KOPT-K1 (cell line): ENCODE data around the gene RTBDN.
"Not testable (repeated sequence)": the region's sequence is repeated elsewhere in the genome, so short reads cannot be mapped to it uniquely, and the experiment has no call there.

Experiments
- H3K27ac ChIP-seq: fragments of 200-600 bp; sonication (generic); 2 replicates; pipeline ENCODE4 v1.5.1; 2016; ENCODE audit warnings: antibody characterized with exemption, mild to moderate bottlenecking, low read depth, low read length; ENCODE audit not compliant: poor library complexity, severe bottlenecking
- H3K36me3 ChIP-seq: fragments of 200-600 bp; sonication (generic); 2 replicates; pipeline ENCODE4 v1.5.1; 2017; ENCODE audit warnings: antibody characterized with exemption, mild to moderate bottlenecking, low read length, moderate library complexity; ENCODE audit not compliant: insufficient read depth
- H3K9me3 ChIP-seq: fragments of 200-600 bp; sonication (generic); 2 replicates; pipeline ENCODE4 v1.5.1; 2017; ENCODE audit warnings: antibody characterized with exemption, low read length, mild to moderate bottlenecking; ENCODE audit not compliant: insufficient read depth, poor library complexity, severe bottlenecking

Gene RTBDN

DNA sequence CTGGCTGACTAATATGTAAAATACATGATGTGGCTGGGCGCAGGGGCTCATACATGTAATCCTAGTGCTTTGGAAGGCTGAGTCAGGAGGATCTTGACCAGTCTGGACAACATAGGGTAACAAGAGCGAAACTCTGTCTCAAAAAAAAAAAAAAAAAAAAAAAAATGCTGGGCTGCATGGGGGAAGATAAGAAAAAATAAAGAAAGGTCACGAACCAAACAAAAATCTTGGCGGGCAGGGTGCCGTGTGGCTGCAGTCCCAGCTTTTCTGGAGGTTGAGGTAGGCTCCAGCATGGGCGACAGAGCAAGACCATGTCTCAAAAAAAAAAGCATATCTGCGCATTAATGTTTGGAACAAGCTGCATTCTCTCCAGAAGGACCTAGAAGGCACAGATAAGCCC is 19.3 kb downstream of the RTBDN start:
- H3K27ac ChIP-seq, result no peak overlapping the region
- H3K9me3 ChIP-seq, result no peaks in the 10 kb centered on the region
- peaks cover 46% of the 10 kb centered on the region for H3K36me3 ChIP-seq

DNA sequence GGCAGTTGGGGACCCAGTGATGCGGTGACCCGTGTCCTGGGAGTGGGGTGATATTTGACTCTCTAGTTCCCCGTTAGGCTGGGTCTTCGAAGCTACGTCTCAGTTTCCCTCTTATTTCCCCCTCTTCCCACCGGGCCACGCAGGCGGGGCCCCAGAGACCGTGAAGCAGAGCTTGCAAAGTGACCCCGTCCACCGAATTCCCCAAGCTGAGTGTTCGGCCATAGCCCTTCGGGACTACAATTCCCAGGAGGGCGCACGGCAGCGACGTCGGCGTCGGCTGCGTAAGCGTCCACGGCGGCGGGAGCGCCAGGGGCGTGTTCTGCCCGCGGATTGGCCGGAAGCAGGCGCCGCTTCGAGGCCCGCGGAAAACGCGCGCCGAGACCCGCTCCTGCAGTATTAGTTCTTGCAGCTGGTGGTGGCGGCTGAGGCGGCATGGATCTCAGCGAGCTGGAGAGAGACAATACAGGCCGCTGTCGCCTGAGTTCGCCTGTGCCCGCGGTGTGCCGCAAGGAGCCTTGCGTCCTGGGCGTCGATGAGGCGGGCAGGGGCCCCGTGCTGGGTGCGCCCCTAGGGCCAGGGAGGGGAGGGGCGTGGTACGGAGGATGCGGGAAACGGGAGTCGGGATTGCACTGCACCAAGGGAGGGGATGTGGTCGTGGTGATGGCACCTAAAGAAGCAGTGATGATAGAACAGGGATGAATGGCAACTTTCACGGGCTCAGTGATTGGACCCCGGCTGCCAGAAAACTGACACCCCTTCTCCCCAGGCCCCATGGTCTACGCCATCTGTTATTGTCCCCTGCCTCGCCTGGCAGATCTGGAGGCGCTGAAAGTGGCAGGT is 27.9 kb downstream of the RTBDN start, which contains the start of gene RNASEH2A:
Gene RNASEH2A (plus strand): TSS at position 343 of the 840 bp plus-strand sequence. CDS start 90 bp downstream, at position 433.
- H3K36me3 ChIP-seq, result peaks cover 36% of the 10 kb centered on the region
- H3K9me3 ChIP-seq, result no peaks in the 10 kb centered on the region
- peak within 1 kb of the TSS; percentile 77 for H3K27ac ChIP-seq

DNA sequence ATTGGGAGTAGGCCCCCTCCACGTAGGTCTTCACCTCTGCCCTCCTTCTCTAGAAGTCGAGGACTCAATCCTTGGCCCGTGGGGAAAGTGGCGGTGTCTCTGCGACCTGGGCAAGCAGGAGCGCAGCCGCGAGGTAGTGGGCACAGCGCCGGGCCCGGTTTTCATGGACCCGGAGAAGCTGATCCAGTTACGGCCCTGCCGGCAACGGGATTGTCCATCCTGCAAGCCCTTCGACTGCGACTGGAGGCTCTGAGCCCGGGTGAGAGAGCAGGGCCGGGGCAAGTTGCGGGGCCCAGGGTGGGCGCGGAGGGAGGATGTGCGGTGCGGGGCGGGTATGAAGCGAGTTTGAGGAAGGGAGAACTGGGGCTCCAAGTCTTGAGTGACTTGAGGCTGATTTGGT is 30.3 kb downstream of the RTBDN start:
- no peaks in the 10 kb centered on the region for H3K9me3 ChIP-seq
- no peak overlapping the region for H3K27ac ChIP-seq
- H3K36me3 ChIP-seq, result peaks cover 25% of the 10 kb centered on the region

DNA sequence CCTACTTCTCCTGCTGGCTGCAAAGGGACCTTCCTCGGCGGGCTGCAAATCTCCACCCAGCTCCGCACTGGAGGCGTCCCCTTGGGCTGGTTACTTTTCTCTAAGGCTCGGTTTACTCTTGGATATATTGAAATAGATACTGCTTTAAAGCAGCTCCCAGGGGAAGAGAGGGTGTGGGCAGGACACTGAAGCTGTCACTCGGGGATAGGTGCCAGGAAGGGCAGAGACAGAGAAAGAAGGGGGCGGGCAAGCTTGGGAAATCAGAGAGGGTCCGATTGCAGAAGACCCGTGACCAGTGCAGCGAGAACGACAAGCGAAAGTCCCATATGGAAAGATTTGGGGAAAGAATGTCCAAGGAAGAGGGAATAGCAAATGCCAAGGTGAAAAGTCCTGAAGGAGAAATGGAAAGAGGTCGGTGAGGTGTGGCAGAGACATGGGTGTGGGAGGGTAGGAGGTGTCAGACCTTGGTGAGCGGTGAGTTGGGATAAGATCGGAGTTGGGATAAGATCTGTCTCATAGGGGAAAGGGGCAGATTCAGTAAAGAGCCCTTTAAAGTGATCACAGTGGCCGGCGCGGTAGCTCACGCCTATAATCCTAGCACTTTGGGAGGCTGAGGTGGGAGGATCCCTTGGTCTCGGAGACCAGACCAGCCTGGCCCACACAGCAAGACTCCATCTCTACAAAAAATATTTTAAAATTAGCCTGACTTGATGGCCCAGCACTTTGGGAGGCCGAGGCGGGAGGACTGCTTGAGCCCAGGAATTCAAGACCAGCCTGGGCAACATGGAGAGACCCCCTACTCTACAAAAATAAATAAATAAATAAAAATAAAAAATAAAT is 31.9 kb downstream of the RTBDN start:
- H3K27ac ChIP-seq, result peak overlapping the region; percentile 67
- H3K36me3 ChIP-seq, result peaks cover 12% of the 10 kb centered on the region
- H3K9me3 ChIP-seq, result no peaks in the 10 kb centered on the region

DNA sequence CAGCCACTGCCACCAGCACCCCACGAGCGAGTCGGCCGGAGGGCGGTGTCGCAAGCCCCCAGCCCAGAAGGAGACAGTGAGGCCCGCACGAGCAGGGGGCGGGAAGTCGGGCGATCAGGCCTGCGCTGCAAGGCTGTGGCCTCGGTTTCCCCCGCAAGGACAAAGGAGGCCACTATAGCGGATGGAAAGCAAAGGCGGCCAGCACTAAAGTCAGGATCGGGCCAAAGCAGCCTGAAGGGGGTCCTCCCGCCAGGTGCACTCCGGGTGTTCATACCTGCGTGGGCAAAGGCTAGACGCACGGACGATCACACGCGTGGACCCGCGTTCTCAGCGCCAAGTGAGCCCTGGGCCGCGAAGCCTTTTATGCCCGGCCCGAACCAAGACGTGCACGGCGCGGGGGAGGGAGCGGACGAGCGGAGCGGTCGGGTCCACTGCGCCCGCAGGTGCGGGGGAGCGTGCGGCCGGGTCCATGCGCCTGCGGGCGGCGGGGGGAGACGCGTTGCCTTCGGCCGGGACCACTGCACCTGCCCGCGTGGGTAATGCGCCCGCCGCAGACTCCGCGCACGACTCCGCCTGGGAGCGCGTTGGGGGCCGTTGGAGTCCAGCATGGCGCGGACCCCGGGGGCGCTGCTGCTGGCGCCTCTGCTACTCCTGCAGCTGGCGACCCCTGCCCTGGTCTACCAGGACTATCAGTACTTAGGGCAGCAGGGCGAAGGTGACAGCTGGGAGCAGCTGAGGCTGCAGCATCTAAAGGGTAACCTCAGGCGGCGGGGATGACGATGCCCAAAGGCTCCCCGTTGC is 32.7 kb downstream of the RTBDN start, which contains the start of the genes PRDX2 and THSD8:
Gene PRDX2 (minus strand): TSS at position 335 of the 801 bp plus-strand sequence. CDS start 539 bp downstream, outside the sequence.
Gene THSD8 (plus strand): TSS at position 604 of the 801 bp plus-strand sequence. CDS start 3 bp downstream, at position 607.
- peaks cover 16% of the 10 kb centered on the region for H3K36me3 ChIP-seq
- no peaks in the 10 kb centered on the region for H3K9me3 ChIP-seq
- H3K27ac ChIP-seq, result peak within 1 kb of the TSS; percentile 67

DNA sequence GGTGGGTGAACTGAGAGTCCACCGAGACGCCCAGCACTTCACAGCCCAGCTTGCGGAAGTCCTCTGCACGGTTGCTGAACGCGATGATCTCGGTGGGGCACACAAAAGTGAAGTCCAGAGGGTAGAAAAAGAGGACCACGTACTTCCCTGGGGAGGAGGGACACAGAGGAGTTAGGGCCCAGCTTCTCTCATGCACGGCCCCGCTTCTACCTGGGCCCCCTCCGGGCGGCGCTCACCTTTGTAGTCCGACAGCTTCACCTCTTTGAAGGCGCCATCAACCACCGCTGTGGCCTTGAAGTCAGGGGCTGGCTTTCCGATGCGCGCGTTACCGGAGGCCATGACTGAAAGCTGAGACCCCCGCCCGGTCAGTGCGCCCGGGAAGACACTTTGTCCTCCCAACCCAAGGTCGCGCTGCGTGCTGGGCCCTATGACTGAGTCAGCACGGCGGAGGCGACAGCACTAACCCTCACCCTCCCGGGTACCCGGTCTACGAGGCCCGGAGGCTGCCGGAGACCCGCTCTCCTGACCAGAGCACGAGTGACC is 33.4 kb downstream of the RTBDN start:
- no peaks in the 10 kb centered on the region for H3K9me3 ChIP-seq
- H3K27ac ChIP-seq, result peak overlapping the region; percentile 67
- H3K36me3 ChIP-seq, result peaks cover 16% of the 10 kb centered on the region

DNA sequence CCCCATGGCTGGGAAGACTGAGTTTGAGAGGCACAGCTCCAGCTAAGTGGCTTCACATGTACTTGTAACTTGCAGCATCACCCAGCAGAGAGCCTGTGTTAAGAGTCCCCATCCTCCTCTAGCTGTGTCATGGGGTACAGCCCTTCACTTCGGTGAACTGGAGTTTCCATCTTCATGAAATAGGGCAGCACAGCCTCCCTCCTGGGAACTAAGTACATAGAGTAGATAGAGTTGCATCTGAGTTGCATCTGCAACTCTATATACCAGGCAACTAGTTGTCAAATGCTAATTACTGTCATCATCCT is 34.0 kb downstream of the RTBDN start:
- H3K36me3 ChIP-seq, result peaks cover 16% of the 10 kb centered on the region
- no peak overlapping the region for H3K27ac ChIP-seq
- no peaks in the 10 kb centered on the region for H3K9me3 ChIP-seq

DNA sequence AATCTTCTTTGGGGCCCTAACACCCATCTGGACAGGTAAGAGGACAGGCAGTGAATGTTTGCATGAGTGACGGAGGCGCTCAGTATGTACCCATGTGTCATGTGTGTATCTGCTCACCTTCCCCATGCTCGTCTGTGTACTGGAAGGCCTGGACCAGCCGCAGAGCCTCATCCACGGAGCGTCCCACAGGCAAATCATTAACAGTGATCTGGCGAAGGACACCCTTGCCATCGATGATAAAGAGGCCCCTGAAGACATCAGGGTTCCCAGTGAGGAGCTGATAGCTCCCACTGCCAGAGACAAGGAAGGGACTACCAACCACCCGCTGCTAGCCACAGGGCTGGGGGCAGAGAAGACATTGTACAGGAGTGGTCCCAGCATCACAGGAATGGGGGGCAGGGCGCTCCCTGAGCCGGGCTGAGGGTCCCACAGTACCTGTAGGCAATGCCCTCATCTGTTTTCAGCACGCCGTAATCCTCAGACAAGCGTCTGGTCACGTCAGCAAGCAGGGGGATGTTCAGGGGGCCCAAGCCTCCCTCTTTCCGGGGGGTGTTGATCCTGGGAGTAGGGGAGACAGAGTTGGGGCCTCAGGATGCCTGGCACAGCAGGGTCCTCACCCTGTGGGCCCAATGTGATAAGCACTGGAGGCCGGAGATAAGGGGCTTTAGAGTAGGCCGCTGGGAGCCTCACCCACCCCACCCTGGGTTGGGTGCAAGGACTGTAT is 34.5 kb downstream of the RTBDN start:
- peaks cover 16% of the 10 kb centered on the region for H3K36me3 ChIP-seq
- no peak overlapping the region for H3K27ac ChIP-seq
- no peaks in the 10 kb centered on the region for H3K9me3 ChIP-seq

DNA sequence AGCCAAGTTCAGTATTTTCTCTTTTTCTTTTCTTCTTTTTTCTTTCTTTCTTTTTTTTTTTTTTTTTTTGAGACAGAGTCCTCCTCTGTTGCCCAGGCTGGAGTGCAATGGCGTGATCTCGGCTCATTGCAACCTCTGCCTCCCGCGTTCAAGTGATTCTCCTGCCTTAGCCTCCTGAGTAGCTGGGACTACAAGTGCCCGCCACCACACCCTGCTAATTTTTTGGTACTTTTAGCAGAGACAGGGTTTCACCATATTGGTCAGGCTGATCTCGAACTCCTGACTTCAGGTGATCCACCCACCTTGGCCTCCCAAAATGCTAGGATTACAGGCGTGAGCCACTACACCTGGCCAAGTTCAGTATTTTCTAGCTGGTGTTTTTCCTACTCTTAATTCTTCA is 36.8 kb downstream of the RTBDN start:
- peaks cover 16% of the 10 kb centered on the region for H3K36me3 ChIP-seq
- not testable (repeated sequence) for H3K9me3 ChIP-seq, H3K27ac ChIP-seq

DNA sequence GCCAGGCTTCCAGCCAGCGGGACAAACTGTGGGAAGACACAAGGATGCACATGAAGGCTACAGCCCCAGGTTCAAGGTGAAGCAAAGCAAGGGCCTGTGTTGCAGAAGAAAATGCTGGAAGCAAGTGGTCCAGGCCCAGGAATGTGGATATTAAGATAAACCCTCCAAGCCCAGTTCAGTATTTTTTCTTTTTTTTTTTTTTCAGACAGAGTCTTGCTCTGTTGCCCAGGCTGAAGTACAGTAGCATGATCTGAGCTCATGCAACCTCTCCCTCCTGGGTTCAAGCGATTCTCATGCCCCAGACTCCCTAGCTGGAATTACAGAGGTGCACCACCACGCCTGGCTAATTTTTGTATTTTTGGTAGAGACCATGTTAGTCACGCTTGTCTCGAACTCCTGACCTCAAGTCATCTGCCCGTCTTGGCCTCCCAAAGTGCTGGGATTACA is 37.2 kb downstream of the RTBDN start:
- H3K9me3 ChIP-seq, result no peaks in the 10 kb centered on the region
- H3K27ac ChIP-seq, result no peak overlapping the region
- H3K36me3 ChIP-seq, result peaks cover 16% of the 10 kb centered on the region

DNA sequence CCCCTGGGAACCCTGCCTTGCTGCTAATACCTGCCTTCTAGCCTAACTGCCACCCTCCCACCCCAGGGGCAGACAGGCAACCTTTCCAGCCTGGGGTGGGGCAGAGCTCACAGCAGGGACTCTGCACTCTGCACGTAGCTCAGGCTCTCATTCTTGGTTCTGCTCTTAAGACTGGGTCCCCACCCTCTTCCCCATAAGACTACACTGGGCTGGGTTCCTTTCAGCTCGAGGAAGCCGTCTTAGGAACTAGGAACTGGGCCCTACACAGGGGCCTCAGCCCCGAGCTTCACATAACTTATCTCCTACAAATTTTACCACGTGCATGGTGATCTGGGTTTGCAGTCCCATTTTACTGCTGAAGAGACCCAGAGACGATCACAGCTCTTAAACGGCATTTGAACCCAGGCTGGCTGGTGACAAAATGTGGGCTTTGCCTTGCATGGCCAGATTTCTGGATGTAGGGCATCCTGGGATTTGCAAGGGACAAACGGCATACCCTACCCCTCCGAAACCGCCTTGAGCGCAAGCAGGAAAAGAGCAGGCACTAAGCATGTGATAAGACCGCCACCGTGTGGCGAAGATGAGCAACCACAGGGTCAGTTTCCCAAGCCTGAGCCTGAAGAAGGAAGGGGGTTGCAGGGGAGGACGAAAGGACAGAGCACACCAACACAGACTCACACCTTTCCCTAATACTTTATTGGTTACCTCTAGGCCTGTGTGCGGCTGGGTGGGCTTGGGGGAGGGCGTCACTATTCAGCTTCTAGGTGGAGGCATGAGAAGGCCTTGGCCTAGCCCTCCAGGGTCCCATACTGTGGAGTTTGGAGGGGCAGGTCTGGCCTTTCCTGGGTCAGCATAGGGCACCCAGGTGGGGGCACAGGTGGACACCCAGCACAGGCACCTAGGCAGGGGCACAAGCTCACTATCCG is 38.0 kb downstream of the RTBDN start:
- Histone ChIP-seq H3K27ac (peak overlapping the region; percentile 37), H3K9me3 (no peaks in the 10 kb centered on the region), H3K36me3 (peaks cover 16% of the 10 kb centered on the region)

DNA sequence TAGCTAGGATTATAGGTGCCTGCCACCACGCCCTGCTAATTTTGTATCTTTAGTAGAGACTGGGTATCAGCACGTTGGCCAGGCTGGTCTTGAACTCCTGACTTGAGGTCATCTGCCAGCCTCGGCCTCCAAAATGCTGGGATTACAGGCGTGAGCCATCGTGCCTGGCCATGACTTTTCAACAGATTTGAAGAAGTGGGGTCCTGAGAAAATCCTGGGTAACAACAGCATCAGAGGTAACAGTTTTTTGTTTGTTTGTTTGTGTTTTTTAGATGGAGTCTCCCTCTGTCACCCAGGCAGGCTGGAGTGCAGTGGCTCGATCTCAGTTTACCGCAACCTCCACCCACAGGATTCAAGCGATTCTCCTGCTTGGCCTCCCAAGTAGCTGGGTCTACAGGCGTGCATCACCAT is 39.4 kb downstream of the RTBDN start:
- peaks cover 13% of the 10 kb centered on the region for H3K36me3 ChIP-seq
- no peak overlapping the region for H3K27ac ChIP-seq
- no peaks in the 10 kb centered on the region for H3K9me3 ChIP-seq
